Nephron (organoid): ENCODE results near the gene TLR7.

Experiments used
- H3K27ac Mint-ChIP-seq, 3 experiments: 2 replicates each; pipeline ENCODE4 v1.8.0; 2020; ENCODE audit warnings: mixed read lengths in 3 of 3, mild to moderate bottlenecking in 2 of 3, moderate library complexity in 1 of 3
- H3K27me3 Mint-ChIP-seq: 2 replicates; pipeline ENCODE4 v1.8.0; 2021; ENCODE audit warnings: low read depth, mild to moderate bottlenecking, moderate library complexity, mixed read lengths
- H3K36me3 Mint-ChIP-seq: 2 replicates; pipeline ENCODE4 v1.8.0; 2020; ENCODE audit warnings: low read depth, mixed read lengths
- H3K4me1 Mint-ChIP-seq: 2 replicates; pipeline ENCODE4 v1.8.0; 2020; ENCODE audit warnings: mixed read lengths
- H3K4me3 Mint-ChIP-seq, 3 experiments: 2 replicates each; pipeline ENCODE4 v1.8.0; 2020; ENCODE audit warnings: mild to moderate bottlenecking in 3 of 3, mixed read lengths in 3 of 3, moderate library complexity in 2 of 3
- H3K9me3 Mint-ChIP-seq: 2 replicates; pipeline ENCODE4 v1.8.0; 2020; ENCODE audit warnings: mixed read lengths
- TF ChIP-seq, protein P1 (sequence below), 3 experiments: fragments of 200-600 bp; sonication (generic); IDR thresholded peaks; one replicate each; pipeline ENCODE4 v1.5.0; 2021; ENCODE audit warnings: antibody characterized with exemption in 3 of 3; ENCODE audit not compliant: unreplicated experiment in 3 of 3

Gene TLR7

DNA sequence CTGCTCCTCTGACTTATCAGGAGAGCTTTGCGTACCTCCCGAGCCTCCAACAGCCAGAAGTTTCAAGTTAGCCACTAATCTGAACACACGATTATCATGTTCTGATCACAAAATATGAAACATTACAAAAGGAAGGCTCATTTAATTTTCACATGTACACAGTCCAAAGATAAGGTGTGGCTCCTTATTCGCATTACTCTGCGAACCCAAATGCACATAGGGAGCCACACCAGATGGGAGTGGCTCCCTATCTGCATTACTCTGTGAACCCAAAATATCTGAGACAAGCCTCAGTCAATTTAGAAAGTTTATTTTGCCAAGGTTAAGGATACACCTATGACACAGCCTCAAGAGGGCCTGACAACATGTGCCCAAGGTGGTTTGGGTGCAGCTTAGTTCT lies 68.0 kb downstream of the TLR7 start:
- Mint-ChIP-seq H3K4me1 (no peaks in the 10 kb centered on the region), H3K9me3 (peaks cover 35% of the 10 kb centered on the region), H3K27ac (no peak overlapping the region), H3K27me3 (no peaks in the 10 kb centered on the region), H3K36me3 (peaks cover 1% of the 10 kb centered on the region), H3K4me3 (no peak overlapping the region)
- TF ChIP-seq, protein P1, sequence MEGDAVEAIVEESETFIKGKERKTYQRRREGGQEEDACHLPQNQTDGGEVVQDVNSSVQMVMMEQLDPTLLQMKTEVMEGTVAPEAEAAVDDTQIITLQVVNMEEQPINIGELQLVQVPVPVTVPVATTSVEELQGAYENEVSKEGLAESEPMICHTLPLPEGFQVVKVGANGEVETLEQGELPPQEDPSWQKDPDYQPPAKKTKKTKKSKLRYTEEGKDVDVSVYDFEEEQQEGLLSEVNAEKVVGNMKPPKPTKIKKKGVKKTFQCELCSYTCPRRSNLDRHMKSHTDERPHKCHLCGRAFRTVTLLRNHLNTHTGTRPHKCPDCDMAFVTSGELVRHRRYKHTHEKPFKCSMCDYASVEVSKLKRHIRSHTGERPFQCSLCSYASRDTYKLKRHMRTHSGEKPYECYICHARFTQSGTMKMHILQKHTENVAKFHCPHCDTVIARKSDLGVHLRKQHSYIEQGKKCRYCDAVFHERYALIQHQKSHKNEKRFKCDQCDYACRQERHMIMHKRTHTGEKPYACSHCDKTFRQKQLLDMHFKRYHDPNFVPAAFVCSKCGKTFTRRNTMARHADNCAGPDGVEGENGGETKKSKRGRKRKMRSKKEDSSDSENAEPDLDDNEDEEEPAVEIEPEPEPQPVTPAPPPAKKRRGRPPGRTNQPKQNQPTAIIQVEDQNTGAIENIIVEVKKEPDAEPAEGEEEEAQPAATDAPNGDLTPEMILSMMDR (IDR thresholded peaks at IDR 0.05; ENCODE audit: unreplicated experiment in 3 of 3), result no peak

DNA sequence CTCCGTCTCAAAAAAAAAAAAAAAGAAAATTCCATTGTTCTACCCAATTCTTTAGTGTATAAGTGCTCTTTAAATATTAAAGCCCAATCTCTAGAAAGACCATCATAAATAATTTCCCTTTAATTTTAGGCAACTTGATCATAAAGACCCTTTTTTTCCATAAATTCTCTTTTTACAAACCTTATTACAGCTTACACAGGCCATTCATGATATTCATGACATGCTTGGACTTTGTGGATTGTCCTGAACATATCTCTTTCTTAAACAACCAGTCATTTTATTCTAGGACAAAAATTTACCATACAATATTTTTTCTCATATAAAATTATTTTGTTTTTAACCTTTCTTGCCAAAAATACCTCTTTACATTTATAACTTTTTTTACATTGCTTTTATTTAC lies 70.1 kb downstream of the TLR7 start:
- TF ChIP-seq, protein P1 (IDR thresholded peaks at IDR 0.05; ENCODE audit: unreplicated experiment in 3 of 3), result no peak
- peaks cover 4% of the 10 kb centered on the region for H3K27me3 Mint-ChIP-seq
- peaks cover 44% of the 10 kb centered on the region for H3K9me3 Mint-ChIP-seq
- H3K36me3 Mint-ChIP-seq, result peaks cover 9% of the 10 kb centered on the region
- H3K4me1 Mint-ChIP-seq, result no peaks in the 10 kb centered on the region
- no peak overlapping the region for H3K27ac Mint-ChIP-seq
- H3K4me3 Mint-ChIP-seq, result no peak overlapping the region
